IPS-18c (cell line): ENCODE data around the gene HPCA.

Experiments
- H3K4me3 ChIP-seq: 2 replicates; pipeline ENCODE4 v1.7.0; 2013; ENCODE audit warnings: low read depth, mild to moderate bottlenecking, low read length, moderate library complexity; ENCODE audit not compliant: insufficient read depth
- H3K9me3 ChIP-seq: one replicate; pipeline ENCODE4 v1.6.1; 2013; ENCODE audit warnings: mild to moderate bottlenecking, low read length, moderate library complexity; ENCODE audit not compliant: control insufficient read depth, insufficient read depth

Gene HPCA

DNA sequence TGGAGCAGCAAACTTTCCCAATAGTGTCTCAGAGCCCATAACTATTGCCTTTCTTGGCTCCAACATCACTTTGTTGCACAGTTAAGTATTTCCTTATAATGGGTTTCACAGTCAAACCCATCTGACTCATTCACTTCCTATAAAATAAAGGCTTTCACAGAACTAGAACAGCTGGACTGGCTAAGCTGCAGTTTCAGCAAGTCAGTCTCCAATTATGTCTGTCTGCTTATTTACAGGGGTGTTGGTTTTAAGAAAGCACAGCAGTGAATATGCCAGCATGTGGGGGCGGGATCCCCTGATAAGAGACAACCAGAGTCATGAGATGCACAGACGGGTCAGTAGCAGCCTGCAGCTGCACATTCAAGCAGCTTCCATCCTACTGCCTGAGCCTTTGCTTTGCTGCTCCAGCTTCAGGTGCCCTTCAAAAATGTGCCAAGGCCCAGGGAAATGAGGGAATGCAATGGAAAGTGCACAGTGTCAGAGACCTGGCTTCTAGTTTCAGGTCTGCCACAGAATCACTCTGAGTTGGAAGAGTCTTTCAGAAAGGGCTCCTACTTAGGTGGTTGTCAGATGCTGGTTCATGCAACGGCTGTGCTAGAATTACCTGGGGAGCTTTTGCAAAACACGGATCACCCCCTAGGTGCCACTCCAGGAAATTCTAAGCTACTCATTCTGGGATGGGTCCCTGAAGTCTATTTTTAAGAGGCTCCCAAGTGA is 53.5 kb downstream of the HPCA start:
- Histone ChIP-seq H3K9me3 (no peaks in the 10 kb centered on the region), H3K4me3 (no peak overlapping the region)

DNA sequence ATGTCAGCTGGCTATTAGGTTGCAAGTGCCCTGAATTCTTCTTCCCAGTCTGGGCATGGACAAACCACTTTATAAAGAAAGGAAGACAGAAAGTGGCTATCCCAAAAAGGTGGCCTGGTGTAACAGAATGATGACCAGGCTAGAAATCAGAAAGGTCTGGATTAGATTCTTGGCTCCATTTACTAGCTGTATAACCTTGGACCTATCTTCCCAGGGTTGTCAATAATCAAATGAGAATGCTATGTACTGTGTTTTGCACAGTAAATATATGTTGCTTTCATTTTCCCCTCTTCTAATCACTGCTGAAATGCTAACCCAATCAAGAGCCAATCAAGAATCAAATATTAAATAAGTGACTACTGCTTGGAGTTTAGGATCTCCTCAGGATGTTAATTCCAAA is 57.9 kb downstream of the HPCA start:
- Histone ChIP-seq H3K9me3 (no peaks in the 10 kb centered on the region), H3K4me3 (no peak overlapping the region)
